Right kidney (tissue), 9 donors: ENCODE measurements around the gene COX4I1.
A peak's percentile ranks its signal among the peaks of the same experiment; 100 is the strongest.

ENCODE experiments used
- DNase-seq: peaks from one replicate; pipeline ENCODE4 v3.0.0-alpha.2; 2016
- long read RNA-seq, 8 donors: transcript quantifications; one replicate each; lab custom pipeline, GENCODE V29; 2026

The COX4I1 gene
- long read RNA-seq, donor 1, transcript COX4I1-215 (3 exons, 2,271 nt): minor isoform, 11 of 664 reads
- long read RNA-seq, donor 1, transcript COX4I1-201 (5 exons, 708 nt): major isoform, 514 of 664 reads
- long read RNA-seq, donor 1, transcript COX4I1-211 (5 exons, 490 nt): minor isoform, 8 of 664 reads
- long read RNA-seq, donor 1, transcript COX4I1-217 (1 exons, 3,946 nt): minor isoform, 31 of 664 reads
- long read RNA-seq, donor 1, partial matches to known transcripts: 88 of 664 reads
- long read RNA-seq, donor 1, other reads (novel, unspliced or antisense): 6 of 664 reads
- long read RNA-seq, donor 2, transcript COX4I1-217 (1 exons, 3,946 nt): minor isoform, 24 of 355 reads
- long read RNA-seq, donor 2, transcript COX4I1-215 (3 exons, 2,271 nt): minor isoform, 9 of 355 reads
- long read RNA-seq, donor 2, transcript COX4I1-201 (5 exons, 708 nt): major isoform, 258 of 355 reads
- long read RNA-seq, donor 2, partial matches to known transcripts: 53 of 355 reads
- long read RNA-seq, donor 2, other reads (novel, unspliced or antisense): 6 of 355 reads
- long read RNA-seq, donor 3, transcript COX4I1-217 (1 exons, 3,946 nt): minor isoform, 12 of 230 reads
- long read RNA-seq, donor 3, transcript COX4I1-201 (5 exons, 708 nt): major isoform, 177 of 230 reads
- long read RNA-seq, donor 3, partial matches to known transcripts: 37 of 230 reads
- long read RNA-seq, donor 3, other reads (novel, unspliced or antisense): 0 of 230 reads
- long read RNA-seq, donor 4, transcript COX4I1-217 (1 exons, 3,946 nt): minor isoform, 23 of 410 reads
- long read RNA-seq, donor 4, transcript COX4I1-215 (3 exons, 2,271 nt): minor isoform, 10 of 410 reads
- long read RNA-seq, donor 4, transcript COX4I1-201 (5 exons, 708 nt): major isoform, 317 of 410 reads
- long read RNA-seq, donor 4, partial matches to known transcripts: 56 of 410 reads
- long read RNA-seq, donor 4, other reads (novel, unspliced or antisense): 0 of 410 reads
- long read RNA-seq, donor 5, transcript COX4I1-217 (1 exons, 3,946 nt): minor isoform, 26 of 528 reads
- long read RNA-seq, donor 5, transcript COX4I1-215 (3 exons, 2,271 nt): minor isoform, 9 of 528 reads
- long read RNA-seq, donor 5, transcript COX4I1-201 (5 exons, 708 nt): major isoform, 422 of 528 reads
- long read RNA-seq, donor 5, partial matches to known transcripts: 67 of 528 reads
- long read RNA-seq, donor 5, other reads (novel, unspliced or antisense): 0 of 528 reads
- long read RNA-seq, donor 6, transcript COX4I1-201 (5 exons, 708 nt): major isoform, 335 of 492 reads
- long read RNA-seq, donor 6, transcript COX4I1-211 (5 exons, 490 nt): minor isoform, 5 of 492 reads
- long read RNA-seq, donor 6, transcript COX4I1-215 (3 exons, 2,271 nt): minor isoform, 6 of 492 reads
- long read RNA-seq, donor 6, transcript COX4I1-217 (1 exons, 3,946 nt): minor isoform, 44 of 492 reads
- long read RNA-seq, donor 6, partial matches to known transcripts: 96 of 492 reads
- long read RNA-seq, donor 6, other reads (novel, unspliced or antisense): 5 of 492 reads
- long read RNA-seq, donor 7: 0 reads
- long read RNA-seq, donor 8, transcript COX4I1-217 (1 exons, 3,946 nt): minor isoform, 12 of 425 reads
- long read RNA-seq, donor 8, transcript COX4I1-215 (3 exons, 2,271 nt): minor isoform, 14 of 425 reads
- long read RNA-seq, donor 8, transcript COX4I1-201 (5 exons, 708 nt): major isoform, 335 of 425 reads
- long read RNA-seq, donor 8, partial matches to known transcripts: 55 of 425 reads
- long read RNA-seq, donor 8, other reads (novel, unspliced or antisense): 0 of 425 reads

- DNase-seq: peak; percentile 87
These were observed at the start of gene COX4I1, which contains the start of gene EMC8 for GRCh38 chr16:85799497-85800320. Gene COX4I1, plus strand, starts transcription at chr16:85799695. Its CDS starts 1,511 bp downstream, at chr16:85801206. Gene EMC8, minus strand, starts transcription at chr16:85799544. Its CDS starts 249 bp downstream, at chr16:85799295.

DNA sequence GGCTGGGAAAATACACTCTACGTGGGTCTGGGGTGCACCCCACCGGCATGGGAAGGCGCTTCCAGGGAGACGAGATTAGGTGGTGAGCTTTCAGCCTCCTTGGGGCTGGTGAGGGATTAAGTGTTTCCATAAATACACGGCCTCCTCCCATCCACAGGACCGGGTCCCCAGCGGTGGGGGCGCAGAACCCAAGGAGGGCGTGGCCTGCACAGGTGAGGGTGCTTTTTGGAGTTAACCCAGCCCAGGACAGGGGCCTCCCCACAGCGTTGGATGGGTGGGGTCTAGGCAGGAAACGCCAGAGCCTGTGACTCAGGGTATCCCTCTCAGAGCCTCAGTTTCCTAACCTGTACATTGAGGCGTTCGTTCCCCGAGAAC, 49.7 kb upstream of the COX4I1 start:
- DNase-seq: no peak

DNA sequence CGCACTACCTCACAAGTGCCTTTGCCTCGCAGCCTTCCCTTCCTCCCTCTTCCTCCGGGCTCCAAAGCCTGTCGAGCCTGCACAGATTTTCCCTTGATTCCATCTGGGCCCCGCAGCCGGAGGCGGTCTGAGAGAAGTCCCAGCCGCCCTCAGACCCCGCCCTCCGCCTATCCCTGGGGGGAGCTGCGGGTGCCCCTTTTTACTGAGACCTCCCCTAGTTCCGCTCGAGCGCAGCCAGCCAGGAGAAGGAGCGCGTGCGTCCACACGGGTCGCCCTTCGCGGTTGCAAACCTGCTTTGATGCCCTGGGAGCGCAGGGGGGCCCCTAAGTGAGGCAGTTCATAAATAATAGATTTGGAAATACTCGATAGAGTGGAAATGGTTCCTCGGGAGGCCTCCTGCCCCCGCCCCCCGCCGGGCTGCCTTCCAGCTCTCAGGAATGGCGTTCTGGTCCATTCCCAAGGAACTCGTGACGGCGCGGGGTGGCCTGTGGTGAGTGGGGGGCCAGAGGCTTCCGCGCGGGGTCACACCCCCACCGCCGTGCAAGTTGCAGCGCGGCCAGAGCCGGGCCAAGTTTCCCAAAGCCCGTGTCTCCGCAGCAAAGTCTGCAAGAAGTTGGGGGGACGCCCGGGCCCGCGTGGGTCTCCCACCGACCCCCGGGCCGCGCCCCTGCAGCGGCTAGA, 49.2 kb upstream of the COX4I1 start:
- DNase-seq: peak; percentile 71

GRCh38 chr16:85750827-85751697, 48.4 kb upstream of the COX4I1 start, which contains the start of gene C16orf74:
Gene C16orf74, minus strand, starts transcription at chr16:85751096. Its CDS starts 15,879 bp downstream, at chr16:85735217.
- DNase-seq: peak; percentile 48

GRCh38 chr16:85751698-85752501, 47.6 kb upstream of the COX4I1 start:
- peak; percentile 29 for DNase-seq

DNA sequence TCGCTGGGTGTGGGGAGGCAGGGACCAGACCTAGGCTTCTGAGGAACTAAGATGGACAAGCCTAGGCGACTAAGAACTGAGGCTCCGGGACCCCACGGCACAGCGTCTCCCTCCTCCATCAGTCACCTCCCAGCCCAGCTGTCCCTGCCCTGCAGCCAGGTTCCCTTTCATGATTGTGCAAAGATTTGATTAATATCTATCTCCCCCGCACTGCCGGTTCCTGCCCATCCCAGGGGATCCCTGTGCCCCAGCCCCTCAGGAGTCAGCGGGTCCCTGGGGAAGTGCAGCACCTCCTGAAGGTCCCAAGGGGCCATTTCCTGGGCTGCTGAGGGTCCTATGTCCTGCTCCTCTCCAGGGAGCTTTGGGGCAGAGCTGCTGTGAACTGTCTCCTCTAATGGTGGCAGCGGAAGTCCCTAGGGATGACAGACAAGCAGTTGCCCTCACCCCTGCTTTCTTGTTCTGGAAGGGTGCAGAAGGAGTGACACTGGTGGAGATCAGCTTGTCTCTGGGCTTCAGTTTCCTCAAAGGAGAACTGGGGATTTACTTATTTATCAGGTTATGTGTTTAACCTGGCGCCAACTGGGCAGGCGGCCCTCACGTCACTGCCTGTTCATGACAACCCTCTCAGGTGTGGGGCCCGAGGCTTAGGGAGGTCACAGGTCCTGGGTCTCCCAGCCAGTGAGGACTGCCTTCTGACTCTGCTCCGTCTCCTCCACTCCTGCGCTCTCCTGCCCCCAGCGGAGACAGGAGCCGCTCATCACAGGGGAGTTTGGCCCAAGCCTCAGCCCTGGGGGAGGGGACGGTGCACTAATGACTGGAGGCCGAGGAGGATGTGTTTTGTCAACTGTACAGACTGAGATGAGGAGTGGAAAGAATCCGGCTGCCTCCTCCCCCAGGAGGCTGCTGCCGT, 46.7 kb upstream of the COX4I1 start:
- peak; percentile 51 for DNase-seq

DNA sequence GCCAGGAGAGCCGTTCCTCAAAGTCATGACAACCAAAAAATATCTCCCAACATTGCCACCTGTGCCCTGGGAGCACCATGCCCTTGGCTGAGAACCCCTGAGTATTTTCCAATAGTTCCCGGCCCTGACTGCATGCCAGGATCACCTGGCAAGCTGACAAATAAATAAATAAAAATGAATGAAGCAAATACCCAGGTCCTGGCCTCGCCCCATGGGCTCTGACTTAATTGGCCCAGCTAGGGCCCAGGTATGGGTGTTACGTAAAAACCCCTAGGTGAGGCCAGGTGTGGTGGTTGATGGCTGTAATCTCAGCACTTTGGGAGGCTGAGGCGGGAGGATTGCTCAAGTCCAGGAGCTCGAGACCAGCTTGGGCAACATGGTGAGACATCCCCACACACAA, 45.9 kb upstream of the COX4I1 start:
- no peak for DNase-seq

GRCh38 chr16:85753976-85754375, 45.5 kb upstream of the COX4I1 start:
- DNase-seq: no peak

DNA sequence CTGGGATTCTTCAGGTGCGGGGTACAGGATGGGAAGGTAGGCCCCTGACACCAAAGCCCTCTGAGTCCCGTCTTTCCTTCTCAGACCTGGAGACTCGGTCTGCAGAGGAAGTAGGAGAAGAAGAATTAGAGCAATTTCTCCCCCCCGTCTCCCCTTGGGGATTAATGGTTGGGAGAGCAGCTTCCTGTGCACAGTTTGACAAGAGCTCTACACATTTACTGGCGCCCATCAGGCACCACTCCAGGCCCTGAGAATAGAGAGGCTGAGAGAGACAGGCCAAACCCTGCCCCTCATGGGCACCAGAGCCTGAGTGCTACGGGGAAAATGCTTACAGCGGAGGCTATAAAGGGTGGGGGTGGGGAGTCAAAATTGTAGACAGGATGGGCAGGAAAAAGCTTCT, 45.1 kb upstream of the COX4I1 start:
- DNase-seq: no peak

DNA sequence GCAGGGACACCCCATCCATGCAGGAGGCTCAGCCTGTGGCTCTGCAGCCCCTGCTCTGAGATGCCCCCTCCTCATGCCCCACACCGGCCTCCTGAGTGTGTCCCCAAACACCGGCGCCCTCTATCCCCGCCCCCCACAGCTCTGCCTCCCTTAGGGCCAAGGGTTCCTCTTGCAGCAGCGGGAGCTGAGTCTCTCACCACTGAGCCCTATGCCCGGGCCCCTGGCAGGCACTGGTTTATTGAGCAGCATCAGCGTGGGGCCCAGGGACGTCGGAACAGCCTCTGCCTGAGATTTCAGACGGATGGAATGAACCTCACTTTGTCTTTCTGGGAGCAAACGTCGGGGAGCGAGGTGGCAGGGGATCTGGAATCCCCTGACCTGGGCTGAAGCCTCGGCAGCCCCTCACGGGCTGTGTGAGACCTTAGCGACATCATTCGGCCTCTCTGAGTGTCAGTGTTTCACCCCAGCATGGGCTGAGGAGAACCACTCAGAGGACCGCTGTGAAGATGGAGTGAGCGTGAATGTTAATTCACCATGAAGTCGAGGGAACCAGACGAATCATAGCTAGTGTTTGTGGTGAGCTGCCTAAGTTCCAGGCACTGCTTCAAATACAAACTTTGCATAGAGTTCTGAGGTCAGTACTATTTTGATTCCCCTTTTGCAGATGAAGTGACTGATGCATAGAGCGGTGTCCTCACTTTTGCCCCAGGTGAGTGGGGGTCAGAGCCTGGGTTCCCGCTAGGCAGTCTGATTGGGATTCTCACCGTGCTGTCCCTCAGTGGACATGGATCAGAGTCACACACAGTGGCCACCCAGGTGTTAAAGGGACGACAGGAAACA, 43.3 kb upstream of the COX4I1 start:
- no peak for DNase-seq

GRCh38 chr16:85757341-85757822, 42.1 kb upstream of the COX4I1 start:
- no peak for DNase-seq

DNA sequence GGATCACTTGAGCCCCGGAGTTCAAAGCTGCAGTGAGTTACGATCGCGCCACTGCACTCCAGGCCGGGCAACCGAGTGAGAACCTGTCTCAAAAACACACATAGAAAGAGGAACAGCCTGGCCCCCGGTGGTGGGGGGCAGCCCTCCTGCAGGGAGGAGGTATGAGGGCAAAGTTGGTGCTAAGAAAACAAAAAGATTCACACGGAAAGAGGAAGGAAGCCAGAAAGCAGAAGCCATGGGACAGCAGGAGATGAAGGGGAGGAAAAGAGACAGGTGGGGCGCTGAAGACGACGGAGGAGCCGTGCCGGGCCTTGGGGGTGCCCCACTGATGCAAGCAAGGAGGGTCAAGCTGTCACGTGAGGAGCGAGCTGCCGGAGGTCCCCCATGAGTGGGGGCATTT, 40.4 kb upstream of the COX4I1 start:
- DNase-seq: no peak

- no peak for DNase-seq
These were observed 39.7 kb upstream of the COX4I1 start for GRCh38 chr16:85759631-85760419.

DNA sequence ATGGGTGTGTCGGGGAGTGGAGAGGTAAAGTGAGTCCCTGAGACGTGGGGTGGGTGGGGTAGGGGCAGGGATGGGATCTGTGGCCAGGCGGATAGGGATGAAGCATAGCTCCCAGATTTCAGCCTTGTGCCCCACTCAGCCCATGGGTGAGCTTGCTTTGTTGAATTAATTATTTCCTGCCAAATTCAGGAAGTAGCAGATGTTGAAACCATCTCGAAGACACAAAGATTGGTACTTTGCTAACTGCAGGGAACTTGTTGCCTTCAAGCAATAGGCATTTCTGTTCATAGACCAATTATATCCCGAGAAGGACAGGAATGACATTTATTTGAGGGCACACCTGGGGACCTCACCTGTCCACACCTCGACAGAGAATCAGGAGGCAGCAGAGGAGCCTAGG, 37.6 kb upstream of the COX4I1 start:
- no peak for DNase-seq

GRCh38 chr16:85762970-85763369, 36.5 kb upstream of the COX4I1 start:
- DNase-seq: no peak
